ENCODE data around the gene SELENON.

Gene SELENON

GRCh38 chr1:25799935-25800702, at the start of gene SELENON:
TSS of gene SELENON (plus strand) at chr1:25800193. CDS start at chr1:25800231, 38 bp downstream.
- peak in 1 of 2 experiments; percentile 10 for DNase-seq

DNA sequence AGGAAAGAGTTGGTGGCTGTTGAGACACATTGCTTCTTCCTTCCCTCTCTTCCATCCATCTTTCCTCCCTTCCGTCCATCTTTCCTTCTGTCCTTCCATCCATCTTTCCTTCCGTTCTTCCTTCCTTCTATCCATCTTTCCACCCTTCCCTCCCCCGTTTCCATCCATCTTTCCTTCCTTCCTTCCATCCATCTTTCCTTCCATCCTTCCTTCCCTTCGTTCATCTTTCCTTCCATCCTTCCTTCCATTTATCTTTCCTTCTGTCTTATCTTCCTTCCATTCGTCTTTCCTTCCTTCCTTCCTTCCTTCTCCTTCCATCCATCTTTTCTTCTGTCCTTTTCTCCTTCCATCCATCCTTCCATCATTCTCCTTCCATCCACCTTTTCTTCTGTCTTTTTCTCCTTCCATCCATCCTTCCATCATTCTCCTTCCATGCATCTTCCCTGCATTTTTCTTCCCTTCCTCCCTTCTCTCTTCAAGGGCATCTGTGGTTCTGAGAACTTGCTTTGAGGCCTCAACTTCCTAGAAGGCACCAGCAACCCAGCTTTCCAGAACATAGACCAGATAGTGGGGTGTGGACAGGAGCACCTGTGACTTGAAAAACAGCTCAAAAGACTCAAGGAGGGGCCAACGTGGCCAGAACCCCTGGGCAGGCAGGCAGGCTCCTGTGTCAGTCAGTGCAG, 48.9 kb upstream of the SELENON start:
- DNase-seq: no peak

DNA sequence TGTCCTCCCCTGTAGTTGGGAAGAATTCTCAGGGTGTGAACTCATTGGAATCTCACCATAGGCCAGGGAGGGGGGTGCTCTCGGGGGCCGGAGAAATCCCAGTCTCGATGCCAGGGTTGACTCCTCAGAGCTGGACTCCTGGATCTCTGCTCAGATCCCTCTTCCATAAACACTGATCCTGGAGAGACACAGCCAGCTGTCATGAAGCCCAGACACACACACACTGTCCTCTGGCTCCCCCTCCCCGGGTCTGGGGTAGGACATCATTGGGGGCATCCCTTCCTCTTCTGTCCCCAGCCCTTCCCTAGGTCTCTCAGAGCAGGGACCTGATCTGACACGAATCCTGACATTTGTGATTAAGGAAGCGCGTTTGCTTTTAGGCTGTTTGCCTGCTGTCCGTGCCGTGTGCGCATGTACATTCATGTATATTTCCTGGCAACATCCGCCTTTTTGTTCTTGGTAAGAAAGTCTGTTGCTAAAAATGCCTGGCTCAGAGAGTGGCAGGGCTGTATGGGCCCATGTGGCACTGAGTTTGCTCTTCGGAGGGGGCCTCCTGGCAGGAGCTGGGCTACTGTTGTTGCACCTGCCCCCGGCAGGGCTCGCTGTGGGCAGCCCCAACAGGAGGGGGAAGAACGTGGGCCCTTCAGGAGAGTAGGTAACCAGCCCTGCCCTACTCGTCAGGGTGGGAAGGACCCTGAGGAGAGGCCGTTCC, 45.4 kb upstream of the SELENON start:
- DNase-seq: no peak

DNA sequence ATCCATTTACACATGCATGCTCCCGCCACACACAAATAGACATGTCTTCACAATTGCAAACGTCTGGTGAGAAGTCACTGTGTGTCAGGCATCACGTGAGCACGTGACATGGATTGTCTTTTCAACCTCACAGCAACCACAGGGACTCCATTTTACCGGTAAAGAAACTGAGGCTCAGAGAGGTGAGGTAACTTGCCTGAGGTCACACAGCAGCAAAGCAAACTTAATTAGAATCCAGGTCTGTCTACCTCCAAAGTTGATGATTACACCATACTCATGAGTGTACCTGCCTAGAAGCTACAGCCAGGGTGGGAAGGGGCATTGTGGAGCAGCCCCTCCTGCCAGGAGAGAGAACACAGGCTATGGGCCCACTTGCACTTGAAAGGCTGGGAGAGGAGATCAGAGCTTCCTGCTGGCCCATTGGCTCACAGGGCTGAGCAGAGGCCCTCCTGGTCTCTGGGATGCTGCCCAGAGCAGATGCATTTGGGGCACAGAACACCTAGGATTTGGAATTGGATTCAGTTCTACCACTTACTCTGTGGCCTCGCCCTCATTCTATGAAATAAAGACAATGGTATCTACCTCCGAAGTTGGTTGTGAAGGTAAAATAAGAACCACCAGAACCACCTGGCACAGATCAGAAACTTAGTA, 44.4 kb upstream of the SELENON start:
- no peak for DNase-seq

DNA sequence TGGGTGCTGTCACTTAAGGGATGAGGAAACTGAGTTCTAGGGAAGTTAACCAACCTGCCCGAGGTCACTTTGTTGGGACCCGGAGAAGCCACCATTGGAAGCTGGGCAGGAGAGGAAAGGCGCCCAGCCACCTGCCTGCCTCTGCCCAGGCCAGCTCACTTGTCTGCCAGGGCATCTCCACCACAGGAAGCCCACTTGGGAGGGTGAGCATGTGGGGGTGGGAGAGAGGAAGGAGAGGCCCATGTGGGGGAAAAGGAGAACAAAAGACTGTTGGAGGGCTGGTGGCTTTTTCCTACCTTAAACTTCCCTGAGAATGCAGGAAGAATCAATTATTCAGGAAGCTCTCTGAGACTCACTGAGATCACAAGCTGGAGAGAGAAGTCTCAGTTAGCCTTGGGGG, 43.8 kb upstream of the SELENON start:
- peak; percentile 43 to 63 for DNase-seq

DNA sequence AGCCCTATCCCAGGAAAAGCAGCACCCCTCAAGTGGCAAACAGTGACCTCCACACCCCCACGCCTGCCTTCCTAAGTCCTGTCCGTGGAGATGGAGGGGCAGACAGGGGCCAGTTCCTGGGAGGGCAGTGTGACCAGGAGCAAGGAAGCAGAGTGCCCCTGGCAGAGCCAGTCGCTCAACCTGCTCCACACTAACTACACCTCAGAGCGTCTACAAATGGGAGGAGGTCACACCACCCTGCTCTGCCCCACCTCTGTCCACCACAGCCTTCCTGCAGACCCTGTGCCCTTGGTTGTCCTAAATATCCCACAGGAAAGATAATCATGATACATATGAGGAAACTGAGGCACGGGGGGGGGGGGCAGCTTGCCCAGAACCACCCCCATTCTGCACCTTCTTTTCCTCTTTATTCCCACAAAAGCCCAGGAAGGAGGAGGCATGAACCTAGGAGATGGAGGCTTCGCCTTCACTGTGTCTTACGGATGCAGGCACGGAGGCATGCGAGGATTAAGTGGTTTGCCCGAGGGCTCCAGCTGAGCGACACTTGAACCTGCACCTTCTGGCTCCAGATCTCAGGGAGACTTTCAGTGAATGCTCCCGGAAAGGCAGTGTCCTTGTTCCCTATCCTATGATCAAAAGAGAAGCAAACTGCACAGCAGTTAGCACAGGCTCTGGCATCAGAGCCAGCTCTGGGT, 42.7 kb upstream of the SELENON start:
- DNase-seq: no peak

- DNase-seq: no peak
Measured at GRCh38 chr1:25757846-25758185, 42.2 kb upstream of the SELENON start.

DNA sequence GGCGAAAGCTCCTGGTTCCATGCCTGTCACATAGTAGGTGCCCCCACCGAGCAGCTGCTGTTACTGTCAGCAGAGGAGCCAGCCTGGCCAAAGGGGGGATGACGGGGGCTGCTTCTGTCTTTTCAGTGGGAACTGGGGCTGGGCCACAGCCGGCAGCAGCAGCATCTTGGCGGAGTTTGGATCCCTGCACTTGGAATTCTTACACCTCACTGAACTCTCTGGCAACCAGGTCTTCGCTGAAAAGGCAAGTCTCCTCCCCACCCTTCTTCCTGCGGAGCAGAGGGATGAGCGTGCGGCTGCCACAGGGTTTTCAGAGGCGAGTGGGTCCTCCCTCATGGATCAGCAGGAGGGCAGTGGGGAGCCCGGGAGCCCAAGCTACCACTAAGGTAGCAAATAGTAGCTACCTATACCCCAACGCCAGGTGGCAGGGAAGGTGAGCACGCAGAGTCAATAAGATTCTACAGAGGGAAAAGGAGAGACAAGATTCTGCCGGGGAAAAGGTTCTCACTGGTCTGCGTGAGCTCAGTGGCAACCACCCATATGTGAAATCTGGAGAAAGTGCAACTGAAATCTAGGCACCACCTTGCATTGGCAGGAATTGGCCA, 41.4 kb upstream of the SELENON start:
- DNase-seq: no peak

DNA sequence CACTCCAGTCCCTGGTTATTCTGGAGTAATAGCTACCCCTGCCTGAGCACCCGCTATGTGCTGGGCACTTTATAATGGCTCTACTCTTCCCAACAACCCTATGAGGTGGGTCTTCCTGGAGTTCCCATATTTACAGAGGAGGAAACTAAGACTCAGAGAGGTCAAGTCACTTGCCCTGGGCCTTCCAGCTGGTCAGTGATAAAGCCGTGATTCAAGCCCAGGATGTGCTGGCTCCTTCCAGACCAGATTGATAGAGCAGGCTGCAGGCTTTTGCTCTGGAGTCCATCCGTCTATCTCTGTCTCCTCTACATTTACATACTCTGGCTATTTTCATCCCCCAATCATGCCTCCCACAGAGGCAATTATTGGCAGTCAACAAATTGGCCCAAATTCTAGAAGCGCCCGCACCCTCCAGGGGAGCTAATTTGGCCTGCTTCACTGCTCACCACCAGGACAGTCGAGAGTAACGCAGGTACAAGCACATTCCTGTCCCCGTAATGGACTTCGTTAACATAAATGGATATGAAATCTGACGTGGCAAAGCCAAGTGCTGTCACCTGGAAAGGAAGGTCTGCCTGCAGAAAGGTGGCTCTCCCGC, 39.8 kb upstream of the SELENON start:
- DNase-seq: no peak

DNA sequence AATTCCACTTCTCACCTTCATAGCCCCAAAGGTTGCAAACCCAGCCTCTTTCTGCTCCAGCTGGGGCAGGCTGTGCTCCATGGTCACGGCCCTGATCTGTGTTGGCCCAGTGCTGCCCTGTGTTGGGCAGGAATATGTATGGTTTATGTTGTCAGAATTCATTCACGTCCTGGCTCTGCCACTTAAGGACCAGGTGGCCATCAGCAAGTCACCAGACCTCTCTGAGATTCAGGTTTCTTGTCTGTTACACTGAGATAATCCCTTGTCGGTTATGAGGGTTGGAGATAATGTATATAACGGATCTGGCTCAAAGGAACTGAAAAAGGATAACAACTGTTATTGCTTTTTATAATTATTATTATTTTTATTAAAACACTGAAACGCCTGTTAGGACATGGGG, 39.1 kb upstream of the SELENON start:
- DNase-seq: no peak

- DNase-seq: no peak
Measured at GRCh38 chr1:25763493-25763892, 36.5 kb upstream of the SELENON start.

- DNase-seq: peak in 1 of 2 experiments; percentile 19
Measured at GRCh38 chr1:25765136-25765922, 34.7 kb upstream of the SELENON start.

- no peak for DNase-seq
Measured at GRCh38 chr1:25765923-25766589, 33.9 kb upstream of the SELENON start.

DNA sequence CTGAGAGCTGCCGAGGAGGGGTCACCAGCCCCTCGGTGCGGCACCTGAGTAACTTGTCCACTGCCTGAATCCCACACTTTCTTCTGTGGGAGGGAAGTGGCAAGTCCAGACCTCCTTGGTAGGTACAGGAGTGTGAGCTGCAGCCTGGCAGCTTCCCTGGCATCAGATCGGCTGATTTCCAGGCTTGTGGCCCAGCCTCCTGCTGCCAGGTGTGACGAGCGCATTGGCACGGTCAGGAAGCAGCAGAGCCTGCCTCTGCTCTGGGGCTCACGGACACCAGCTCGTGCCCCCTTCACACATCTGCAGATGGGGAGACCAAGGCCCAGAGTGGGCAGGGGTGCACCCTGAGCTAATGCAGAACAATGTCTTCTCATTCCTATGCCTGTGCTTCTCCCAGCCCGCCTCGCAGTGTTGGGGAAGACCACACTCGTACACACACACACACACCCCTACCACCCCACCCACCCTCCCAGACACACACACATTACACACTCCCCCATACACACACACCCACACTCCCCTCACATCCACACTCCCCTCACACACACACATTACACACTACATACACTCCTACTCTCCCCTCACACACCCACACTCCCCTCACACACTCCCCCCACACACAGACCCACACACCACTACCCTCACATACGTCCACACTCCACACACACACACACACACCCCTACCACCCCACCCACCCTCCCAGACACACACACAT, 33.1 kb upstream of the SELENON start:
- DNase-seq: no peak

DNA sequence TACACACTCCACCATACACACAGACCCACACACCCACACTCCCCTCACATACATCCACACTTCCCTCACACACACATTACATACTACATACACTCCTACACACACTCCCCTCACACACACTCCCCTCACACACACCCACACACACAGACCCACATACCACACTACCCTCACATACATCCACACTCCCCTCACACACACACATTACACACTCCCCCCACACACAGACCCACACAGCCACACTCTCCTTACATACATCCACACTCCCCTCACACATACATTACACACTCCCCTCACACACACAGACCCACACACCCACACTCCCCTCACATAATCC, 32.6 kb upstream of the SELENON start:
- no peak for DNase-seq

DNA sequence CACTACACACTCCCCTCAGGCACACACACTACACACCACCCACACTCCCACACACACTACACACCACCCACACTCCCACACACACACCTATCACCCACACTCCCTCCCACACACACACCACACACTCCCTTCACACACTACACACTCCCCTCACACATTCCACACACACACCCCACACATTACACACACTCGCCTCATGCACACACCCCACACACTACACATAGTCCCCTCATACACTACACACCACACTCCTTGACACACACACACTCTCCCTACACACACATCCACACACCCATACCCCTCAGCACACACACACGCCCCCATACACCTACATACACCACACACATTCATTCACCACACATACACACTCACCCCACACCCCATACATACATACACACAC, 31.0 kb upstream of the SELENON start:
- DNase-seq: no peak

GRCh38 chr1:25769625-25770383, 30.2 kb upstream of the SELENON start:
- no peak for DNase-seq

DNA sequence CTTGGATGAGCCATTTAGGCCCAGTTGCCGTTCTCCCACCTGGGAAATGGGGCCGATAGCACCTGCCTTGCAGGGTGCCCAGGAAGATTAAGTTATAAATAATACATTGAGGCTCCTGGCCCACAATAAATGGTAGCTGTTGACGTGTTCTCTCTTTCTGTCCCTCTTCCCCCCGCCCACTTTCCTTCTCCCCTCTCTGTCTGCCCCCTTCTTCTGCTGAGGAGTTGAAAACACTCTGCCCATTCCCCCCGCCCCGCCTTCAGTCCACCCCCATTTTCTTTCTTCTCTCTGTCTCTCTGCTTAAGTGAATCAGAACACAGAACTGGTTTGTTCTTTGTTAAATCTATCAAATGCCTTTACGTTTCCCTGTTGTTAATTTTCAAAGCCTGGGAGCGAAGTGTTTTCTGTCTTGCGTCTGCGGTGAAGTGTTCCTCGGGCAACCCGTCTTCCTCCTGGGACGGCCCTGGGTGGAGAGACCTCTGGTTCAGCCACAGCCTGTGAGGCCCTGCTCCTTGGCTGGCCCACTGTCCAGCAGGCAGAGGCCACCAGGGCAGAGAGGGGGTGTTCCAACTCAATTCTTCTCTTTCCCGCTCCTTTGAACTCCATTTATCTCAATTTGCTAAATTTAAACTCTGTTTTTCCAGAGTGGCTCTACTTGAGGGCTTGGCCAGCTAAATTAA, 29.3 kb upstream of the SELENON start:
- no peak for DNase-seq
